ENCODE data around the gene ACHE. TPM values are rescaled to one million over a fixed set of nuclear protein-coding genes. Genes with fewer than 3 reads are reported as not detected.

Gene ACHE
- total and polyA plus RNA-seq, 7 donors: 3.0 to 20.6 (median 5.7) TPM

- Histone ChIP-seq H3K4me3 (peak overlapping the region in 3 of 4 donors; percentile 27 to 50 (median 50)), H3K36me3 (no peaks in the 10 kb centered on the region), H3K9me3 (no peaks in the 10 kb centered on the region), H3K27me3 (peaks cover 27 to 64% (median 42%) of the 10 kb centered on the region in 3 donors), H3K4me1 (peaks cover 0 to 33% (median 32%) of the 10 kb centered on the region in 4 donors), H3K27ac (no peak overlapping the region)
- TF ChIP-seq CTCF (IDR thresholded peaks at IDR 0.05) (no peak), POLR2AphosphoS5 (IDR thresholded peaks at IDR 0.05) (no peak), POLR2A (IDR thresholded peaks at IDR 0.05) (no peak), EP300 (IDR thresholded peaks at IDR 0.05) (no peak)
- 2 to 5% methylated on average over 54 of the region's 54 CpGs for WGBS, 2 donors
- peak; percentile 68 for DNase-seq
- intact Hi-C loops (cut with DNase I): loop anchor here (5.0 to 10.0 kb wide), 2 partner anchors 181 to 269 kb away; partner anchors contain the start of gene VGF
These were observed 456 bp upstream of the ACHE start for GRCh38 chr7:100895956-100896731.

GRCh38 chr7:100894860-100895700, 608 bp downstream of the ACHE start:
- Histone ChIP-seq H3K27ac (peak overlapping the region in 1 of 4 donors; percentile 1), H3K4me3 (peak overlapping the region; percentile 18 to 50 (median 38)), H3K36me3 (no peaks in the 10 kb centered on the region), H3K27me3 (peaks cover 27 to 59% (median 42%) of the 10 kb centered on the region in 3 donors), H3K4me1 (peaks cover 0 to 43% (median 42%) of the 10 kb centered on the region in 4 donors), H3K9me3 (no peaks in the 10 kb centered on the region)
- intact Hi-C loops (cut with DNase I): loop anchor here (5.0 to 10.0 kb wide), 2 partner anchors 182 to 270 kb away; partner anchors contain the start of gene VGF
- DNase-seq: peak; percentile 76
- TF ChIP-seq POLR2A (IDR thresholded peaks at IDR 0.05) (no peak), EP300 (IDR thresholded peaks at IDR 0.05) (no peak), CTCF (IDR thresholded peaks at IDR 0.05) (peak; percentile 54 to 78 (median 72))
- WGBS, 2 donors: 1% methylated on average over 83 of the region's 83 CpGs

- peaks cover 0 to 50% (median 45%) of the 10 kb centered on the region in 4 donors for H3K4me1 ChIP-seq
- WGBS, 2 donors: 38 to 46% methylated on average over 40 of the region's 40 CpGs
- H3K4me3 ChIP-seq: peak overlapping the region in 2 of 4 donors; percentile 50
- intact Hi-C loops (cut with DNase I): loop anchor here (10.0 kb wide), 1 partner anchor 271 kb away; the partner anchor contains the start of gene VGF
- H3K27ac ChIP-seq: no peak overlapping the region
- H3K27me3 ChIP-seq: peaks cover 27 to 49% (median 42%) of the 10 kb centered on the region in 3 donors
- no peaks in the 10 kb centered on the region for H3K9me3 ChIP-seq
- peak; percentile 66 for DNase-seq
- H3K36me3 ChIP-seq: no peaks in the 10 kb centered on the region
- TF ChIP-seq POLR2AphosphoS5 (IDR thresholded peaks at IDR 0.05): no peak
- no peak for TF ChIP-seq EP300 (IDR thresholded peaks at IDR 0.05)
- TF ChIP-seq CTCF (IDR thresholded peaks at IDR 0.05): no peak
- no peak for TF ChIP-seq POLR2A (IDR thresholded peaks at IDR 0.05)
These were observed 1.6 kb downstream of the ACHE start for GRCh38 chr7:100893910-100894721.

GRCh38 chr7:100893318-100893895, 2.3 kb downstream of the ACHE start:
- peak; percentile 60 for DNase-seq
- TF ChIP-seq EP300 (IDR thresholded peaks at IDR 0.05) (no peak), POLR2AphosphoS5 (IDR thresholded peaks at IDR 0.05) (no peak), POLR2A (IDR thresholded peaks at IDR 0.05) (no peak), CTCF (IDR thresholded peaks at IDR 0.05) (no peak)
- peaks cover 27 to 42% (median 35%) of the 10 kb centered on the region in 3 donors for H3K27me3 ChIP-seq
- H3K36me3 ChIP-seq: peaks cover 0 to 3% (median 2%) of the 10 kb centered on the region in 4 donors
- WGBS, 2 donors: 91 to 93% methylated on average over 32 of the region's 32 CpGs
- H3K9me3 ChIP-seq: no peaks in the 10 kb centered on the region
- no peak overlapping the region for H3K4me3 ChIP-seq
- no peak overlapping the region for H3K27ac ChIP-seq
- peaks cover 0 to 57% (median 52%) of the 10 kb centered on the region in 4 donors for H3K4me1 ChIP-seq
- intact Hi-C loops (cut with DNase I): loop anchor here (10.0 kb wide), 1 partner anchor 271 kb away; the partner anchor contains the start of gene VGF

Measured in sigmoid colon (tissue), 7 donors.